ENCODE results near the gene MMP24OS.

- TF ChIP-seq YY1 (IDR thresholded peaks at IDR 0.05; ENCODE audit: insufficient read depth, insufficient read length), result no peak
- TF ChIP-seq SUZ12 (IDR thresholded peaks at IDR 0.05; ENCODE audit: extremely low read depth, insufficient read depth, insufficient read length), result no peak
- no peak for TF ChIP-seq ZNF274 (IDR thresholded peaks at IDR 0.05; ENCODE audit: low read depth, low read length)
Observed at GRCh38 chr20:35284267-35284991, 6.5 kb upstream of the MMP24OS start, which contains the start of gene EIF6.

All from NT2/D1 (cell line).